DND-41 (cell line): ENCODE measurements around the gene MCOLN3.

ENCODE experiments used
- EZH2 ChIP-seq: IDR thresholded peaks from 3 replicates; pipeline ENCODE4 v1.6.1; 2012; ENCODE audit warnings: borderline replicate concordance, low read depth, mild to moderate bottlenecking, moderate library complexity, low read length, inconsistent platforms; ENCODE audit not compliant: severe bottlenecking
- TF ChIP-seq, protein P1 (sequence below): IDR thresholded peaks from 2 replicates; pipeline ENCODE4 v1.5.1; 2012; ENCODE audit warnings: borderline replicate concordance, low read length, moderate library complexity, mild to moderate bottlenecking; ENCODE audit not compliant: poor library complexity, severe bottlenecking; ENCODE audit errors: extremely low read depth

DNA sequence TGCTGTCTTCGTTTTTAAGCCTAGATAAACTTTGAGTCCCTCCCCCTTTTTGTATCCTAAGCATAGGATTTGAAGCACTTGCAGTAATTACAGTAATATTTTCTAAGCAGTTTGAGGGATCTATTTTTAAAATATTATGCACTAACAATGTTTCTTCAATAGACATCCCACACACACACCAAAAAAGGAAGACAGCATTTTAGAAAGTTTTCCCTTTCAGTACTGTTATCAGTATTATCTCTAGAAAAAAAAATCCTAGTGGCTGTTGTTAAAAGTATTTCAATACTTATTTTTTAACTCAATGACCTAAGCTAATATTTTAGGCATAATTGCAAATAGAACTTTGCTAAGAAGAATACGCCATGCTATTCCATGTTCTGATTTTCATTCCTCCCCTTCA, 15.1 kb downstream of the MCOLN3 start:
- TF ChIP-seq, protein P1, sequence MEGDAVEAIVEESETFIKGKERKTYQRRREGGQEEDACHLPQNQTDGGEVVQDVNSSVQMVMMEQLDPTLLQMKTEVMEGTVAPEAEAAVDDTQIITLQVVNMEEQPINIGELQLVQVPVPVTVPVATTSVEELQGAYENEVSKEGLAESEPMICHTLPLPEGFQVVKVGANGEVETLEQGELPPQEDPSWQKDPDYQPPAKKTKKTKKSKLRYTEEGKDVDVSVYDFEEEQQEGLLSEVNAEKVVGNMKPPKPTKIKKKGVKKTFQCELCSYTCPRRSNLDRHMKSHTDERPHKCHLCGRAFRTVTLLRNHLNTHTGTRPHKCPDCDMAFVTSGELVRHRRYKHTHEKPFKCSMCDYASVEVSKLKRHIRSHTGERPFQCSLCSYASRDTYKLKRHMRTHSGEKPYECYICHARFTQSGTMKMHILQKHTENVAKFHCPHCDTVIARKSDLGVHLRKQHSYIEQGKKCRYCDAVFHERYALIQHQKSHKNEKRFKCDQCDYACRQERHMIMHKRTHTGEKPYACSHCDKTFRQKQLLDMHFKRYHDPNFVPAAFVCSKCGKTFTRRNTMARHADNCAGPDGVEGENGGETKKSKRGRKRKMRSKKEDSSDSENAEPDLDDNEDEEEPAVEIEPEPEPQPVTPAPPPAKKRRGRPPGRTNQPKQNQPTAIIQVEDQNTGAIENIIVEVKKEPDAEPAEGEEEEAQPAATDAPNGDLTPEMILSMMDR, result no peak
- no peak for TF ChIP-seq EZH2
